Measurements from ENCODE around the gene POLR2J.
A peak's percentile ranks its signal among the peaks of the same experiment; 100 is the strongest.
"Not testable (repeated sequence)": the region's sequence is repeated elsewhere in the genome, so short reads cannot be mapped to it uniquely, and the experiment has no call there.

The POLR2J gene

DNA sequence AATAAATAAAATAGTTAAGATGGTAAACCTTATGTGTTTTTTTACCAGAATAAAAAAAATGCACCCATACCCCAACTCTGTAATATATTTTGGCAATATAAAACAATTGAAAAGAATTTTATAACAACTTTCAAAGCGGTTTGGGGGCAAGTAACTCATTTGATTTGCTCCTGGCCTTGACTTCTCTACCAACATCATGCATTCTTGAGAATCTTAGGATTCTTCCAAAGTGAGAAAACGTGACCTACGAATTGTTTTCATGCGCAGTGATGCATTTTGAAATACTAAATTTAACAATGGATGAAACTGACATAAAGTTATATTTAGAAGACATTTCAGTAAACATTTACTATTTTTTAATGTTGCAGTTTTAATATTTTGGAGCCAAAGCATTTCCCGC is 42.1 kb upstream of the POLR2J start:
- WGBS, result no CpG with 5 or more reads among the region's 5 CpGs
- H4K8ac ChIP-seq (ENCODE audit: low read length); H2AFZ ChIP-seq (ENCODE audit: low read depth, low read length): not testable (repeated sequence)

DNA sequence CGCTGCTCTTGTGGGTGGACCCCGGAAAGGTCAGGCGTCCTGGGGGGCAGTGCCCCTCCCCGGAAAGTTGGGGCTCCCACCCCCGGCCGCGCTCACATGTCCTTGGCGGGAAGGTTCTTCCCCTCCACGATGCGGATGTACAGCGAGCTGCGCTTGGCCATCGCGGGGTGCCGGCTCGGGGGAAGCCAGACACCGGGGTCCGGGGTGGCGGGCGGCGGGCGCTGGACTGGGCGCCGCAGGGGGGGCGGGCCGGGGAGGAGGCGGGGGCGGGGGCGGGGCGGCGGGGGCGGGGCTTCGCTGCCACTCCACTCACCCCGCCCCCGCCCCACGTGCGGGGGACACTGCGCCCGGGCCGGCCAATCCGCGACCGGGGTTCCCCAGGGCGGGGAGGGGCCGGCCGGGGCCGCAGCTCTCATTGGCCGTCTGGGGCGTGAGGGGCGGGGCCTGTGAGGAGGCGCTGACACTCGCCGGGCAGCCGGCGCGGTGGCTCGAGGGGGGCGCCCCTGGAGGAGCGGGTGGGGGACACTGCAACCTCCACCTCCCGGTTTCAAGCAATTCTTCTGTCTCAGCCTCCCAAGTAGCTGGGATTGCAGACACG is 38.9 kb upstream of the POLR2J start, which contains the start of gene RASA4B:
Gene RASA4B (minus strand): TSS at position 228 of the 598 bp plus-strand sequence. CDS start 67 bp downstream, at position 161.
- not testable (repeated sequence) for H3K27me3 ChIP-seq (ENCODE audit: control insufficient read depth in 1 of 2, insufficient read depth in 1 of 2, low read length in 2 of 2); H3K9me3 ChIP-seq (ENCODE audit: control insufficient read depth, low read length); H3K4ac ChIP-seq (ENCODE audit: low read depth in 1 of 2, low read length in 2 of 2); H2BK15ac ChIP-seq (ENCODE audit: low read depth, poor library complexity, severe bottlenecking); H4K91ac ChIP-seq (ENCODE audit: low read length); H3K9ac ChIP-seq (ENCODE audit: low read length); H3K36me3 ChIP-seq (ENCODE audit: control insufficient read depth in 1 of 2, insufficient read depth in 2 of 2, low read depth in 1 of 2, low read length in 2 of 2); H2BK120ac ChIP-seq (ENCODE audit: low read depth, low read length); H3K4me1 ChIP-seq (ENCODE audit: control insufficient read depth, insufficient read depth, low read depth, low read length); H2AK5ac ChIP-seq (ENCODE audit: low read length, severe bottlenecking); H3K4me3 ChIP-seq (ENCODE audit: insufficient read depth in 1 of 2, low read depth in 1 of 2, low read length in 2 of 2); H3K4me2 ChIP-seq (ENCODE audit: low read length, poor library complexity, severe bottlenecking); H3K18ac ChIP-seq (ENCODE audit: low read depth in 1 of 2, low read length in 2 of 2); H3K23ac ChIP-seq (ENCODE audit: low read length in 2 of 2); H2BK5ac ChIP-seq (ENCODE audit: low read depth, low read length, poor library complexity, severe bottlenecking); H3K79me1 ChIP-seq (replicated peaks; ENCODE audit: low read length, poor library complexity, severe bottlenecking); H4K8ac ChIP-seq (ENCODE audit: low read length); H3K14ac ChIP-seq (ENCODE audit: low read length in 2 of 2); H3K27ac ChIP-seq (ENCODE audit: low read length, poor library complexity, severe bottlenecking); H2BK12ac ChIP-seq (ENCODE audit: low read length in 2 of 2); H2AFZ ChIP-seq (ENCODE audit: low read depth, low read length)
- WGBS, result no CpG with 5 or more reads among the region's 61 CpGs
- DNase-seq, result peak; percentile 0

More for the DNA sequence above, 42.1 kb upstream of the POLR2J start:
- H3K36me3 ChIP-seq (ENCODE audit: control insufficient read depth in 1 of 2, insufficient read depth in 2 of 2, low read depth in 1 of 2, low read length in 2 of 2); H3K27ac ChIP-seq (ENCODE audit: low read length, poor library complexity, severe bottlenecking); H3K4me2 ChIP-seq (ENCODE audit: low read length, poor library complexity, severe bottlenecking); H4K91ac ChIP-seq (ENCODE audit: low read length); H2BK5ac ChIP-seq (ENCODE audit: low read depth, low read length, poor library complexity, severe bottlenecking); H3K9me3 ChIP-seq (ENCODE audit: control insufficient read depth, low read length); H3K4me3 ChIP-seq (ENCODE audit: insufficient read depth in 1 of 2, low read depth in 1 of 2, low read length in 2 of 2); H3K9ac ChIP-seq (ENCODE audit: low read length); H2BK15ac ChIP-seq (ENCODE audit: low read depth, poor library complexity, severe bottlenecking); H3K27me3 ChIP-seq (ENCODE audit: control insufficient read depth in 1 of 2, insufficient read depth in 1 of 2, low read length in 2 of 2); H3K14ac ChIP-seq (ENCODE audit: low read length in 2 of 2); H3K23ac ChIP-seq (ENCODE audit: low read length in 2 of 2); H3K18ac ChIP-seq (ENCODE audit: low read depth in 1 of 2, low read length in 2 of 2); H2BK12ac ChIP-seq (ENCODE audit: low read length in 2 of 2); H3K4me1 ChIP-seq (ENCODE audit: control insufficient read depth, insufficient read depth, low read depth, low read length); H2BK120ac ChIP-seq (ENCODE audit: low read depth, low read length); H3K79me1 ChIP-seq (replicated peaks; ENCODE audit: low read length, poor library complexity, severe bottlenecking); H3K4ac ChIP-seq (ENCODE audit: low read depth in 1 of 2, low read length in 2 of 2); DNase-seq; H2AK5ac ChIP-seq (ENCODE audit: low read length, severe bottlenecking): not testable (repeated sequence)

DNA sequence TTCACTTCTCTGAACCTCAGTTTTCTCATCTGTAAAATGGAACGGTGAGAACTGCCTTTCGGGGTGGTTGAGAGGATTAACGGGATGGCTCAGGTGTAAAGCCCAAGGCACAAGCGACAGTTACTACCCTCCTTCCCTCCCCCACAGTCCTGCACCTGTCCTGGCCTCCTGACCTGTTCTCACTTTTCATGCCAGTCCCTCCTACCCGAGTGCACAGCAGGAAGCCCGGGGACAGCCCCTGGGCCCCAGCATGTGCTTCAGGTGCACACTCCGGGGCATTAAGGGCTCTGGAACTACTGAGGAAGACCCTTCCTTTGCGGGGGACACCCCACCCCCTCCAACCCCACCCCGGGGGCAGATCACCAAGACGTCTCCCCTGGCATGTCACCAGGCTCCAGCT is 38.2 kb upstream of the POLR2J start:
- H3K4me1 ChIP-seq (ENCODE audit: control insufficient read depth, insufficient read depth, low read depth, low read length); H3K4me3 ChIP-seq (ENCODE audit: insufficient read depth in 1 of 2, low read depth in 1 of 2, low read length in 2 of 2); H2AK5ac ChIP-seq (ENCODE audit: low read length, severe bottlenecking); H3K4ac ChIP-seq (ENCODE audit: low read depth in 1 of 2, low read length in 2 of 2); H2BK15ac ChIP-seq (ENCODE audit: low read depth, poor library complexity, severe bottlenecking); H3K79me1 ChIP-seq (replicated peaks; ENCODE audit: low read length, poor library complexity, severe bottlenecking); H3K36me3 ChIP-seq (ENCODE audit: control insufficient read depth in 1 of 2, insufficient read depth in 2 of 2, low read depth in 1 of 2, low read length in 2 of 2); H3K27ac ChIP-seq (ENCODE audit: low read length, poor library complexity, severe bottlenecking); H2BK12ac ChIP-seq (ENCODE audit: low read length in 2 of 2); H3K9ac ChIP-seq (ENCODE audit: low read length); H3K18ac ChIP-seq (ENCODE audit: low read depth in 1 of 2, low read length in 2 of 2); H3K23ac ChIP-seq (ENCODE audit: low read length in 2 of 2); H3K14ac ChIP-seq (ENCODE audit: low read length in 2 of 2); H2BK120ac ChIP-seq (ENCODE audit: low read depth, low read length); DNase-seq; H3K9me3 ChIP-seq (ENCODE audit: control insufficient read depth, low read length); H3K27me3 ChIP-seq (ENCODE audit: control insufficient read depth in 1 of 2, insufficient read depth in 1 of 2, low read length in 2 of 2); H2BK5ac ChIP-seq (ENCODE audit: low read depth, low read length, poor library complexity, severe bottlenecking); H4K91ac ChIP-seq (ENCODE audit: low read length); H3K4me2 ChIP-seq (ENCODE audit: low read length, poor library complexity, severe bottlenecking); H4K8ac ChIP-seq (ENCODE audit: low read length); H2AFZ ChIP-seq (ENCODE audit: low read depth, low read length): not testable (repeated sequence)
- WGBS, result no CpG with 5 or more reads among the region's 10 CpGs

DNA sequence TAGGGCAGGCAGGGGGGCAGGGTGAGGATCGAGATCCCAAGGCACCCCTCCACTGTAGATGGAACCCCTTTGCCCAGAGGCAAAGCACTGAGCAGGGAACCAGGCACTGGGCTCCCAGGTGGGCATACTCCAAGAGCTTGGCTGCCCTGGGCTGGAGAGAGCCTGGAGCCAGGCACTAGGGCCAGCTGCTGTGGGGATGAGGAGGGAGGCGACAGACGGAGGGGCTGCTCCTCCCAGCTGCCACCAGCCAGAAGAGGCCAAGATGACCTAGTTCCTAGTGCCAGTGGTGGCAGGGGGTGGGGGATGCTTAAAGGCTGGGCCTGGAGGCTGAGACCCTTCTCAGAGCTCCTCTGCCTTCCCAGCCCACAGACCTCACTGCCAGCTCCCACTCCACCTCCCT is 37.2 kb upstream of the POLR2J start:
- H4K8ac ChIP-seq (ENCODE audit: low read length), result not testable (repeated sequence)

More for the DNA sequence above, 37.2 kb upstream of the POLR2J start:
- H4K91ac ChIP-seq (ENCODE audit: low read length); H2BK15ac ChIP-seq (ENCODE audit: low read depth, poor library complexity, severe bottlenecking); H3K4me1 ChIP-seq (ENCODE audit: control insufficient read depth, insufficient read depth, low read depth, low read length); H3K14ac ChIP-seq (ENCODE audit: low read length in 2 of 2); DNase-seq; H3K4me2 ChIP-seq (ENCODE audit: low read length, poor library complexity, severe bottlenecking); H3K23ac ChIP-seq (ENCODE audit: low read length in 2 of 2); H2BK12ac ChIP-seq (ENCODE audit: low read length in 2 of 2); H3K9me3 ChIP-seq (ENCODE audit: control insufficient read depth, low read length); H3K9ac ChIP-seq (ENCODE audit: low read length); H2AFZ ChIP-seq (ENCODE audit: low read depth, low read length); H3K36me3 ChIP-seq (ENCODE audit: control insufficient read depth in 1 of 2, insufficient read depth in 2 of 2, low read depth in 1 of 2, low read length in 2 of 2); H3K4ac ChIP-seq (ENCODE audit: low read depth in 1 of 2, low read length in 2 of 2); H3K27ac ChIP-seq (ENCODE audit: low read length, poor library complexity, severe bottlenecking); H3K27me3 ChIP-seq (ENCODE audit: control insufficient read depth in 1 of 2, insufficient read depth in 1 of 2, low read length in 2 of 2); H2BK5ac ChIP-seq (ENCODE audit: low read depth, low read length, poor library complexity, severe bottlenecking); H3K18ac ChIP-seq (ENCODE audit: low read depth in 1 of 2, low read length in 2 of 2); H2AK5ac ChIP-seq (ENCODE audit: low read length, severe bottlenecking); H2BK120ac ChIP-seq (ENCODE audit: low read depth, low read length); H3K4me3 ChIP-seq (ENCODE audit: insufficient read depth in 1 of 2, low read depth in 1 of 2, low read length in 2 of 2); H3K79me1 ChIP-seq (replicated peaks; ENCODE audit: low read length, poor library complexity, severe bottlenecking): not testable (repeated sequence)
- WGBS, result no CpG with 5 or more reads among the region's 3 CpGs
